HG02610 (cell line): ENCODE measurements around the gene KLK6.

ENCODE experiments used
- ATAC-seq: cut with Tn5 transposase; IDR thresholded peaks from one replicate; pipeline ENCODE4 v1.9.1; 2021; ENCODE audit warnings: mild to moderate bottlenecking, moderate library complexity; ENCODE audit not compliant: unreplicated experiment

The KLK6 gene

GRCh38 chr19:50969413-50969760 lies at the start of gene KLK6:
KLK6 (minus strand) TSS chr19:50969591; CDS start chr19:50968104, 1,487 bp downstream.
- ATAC-seq, result no peak

DNA sequence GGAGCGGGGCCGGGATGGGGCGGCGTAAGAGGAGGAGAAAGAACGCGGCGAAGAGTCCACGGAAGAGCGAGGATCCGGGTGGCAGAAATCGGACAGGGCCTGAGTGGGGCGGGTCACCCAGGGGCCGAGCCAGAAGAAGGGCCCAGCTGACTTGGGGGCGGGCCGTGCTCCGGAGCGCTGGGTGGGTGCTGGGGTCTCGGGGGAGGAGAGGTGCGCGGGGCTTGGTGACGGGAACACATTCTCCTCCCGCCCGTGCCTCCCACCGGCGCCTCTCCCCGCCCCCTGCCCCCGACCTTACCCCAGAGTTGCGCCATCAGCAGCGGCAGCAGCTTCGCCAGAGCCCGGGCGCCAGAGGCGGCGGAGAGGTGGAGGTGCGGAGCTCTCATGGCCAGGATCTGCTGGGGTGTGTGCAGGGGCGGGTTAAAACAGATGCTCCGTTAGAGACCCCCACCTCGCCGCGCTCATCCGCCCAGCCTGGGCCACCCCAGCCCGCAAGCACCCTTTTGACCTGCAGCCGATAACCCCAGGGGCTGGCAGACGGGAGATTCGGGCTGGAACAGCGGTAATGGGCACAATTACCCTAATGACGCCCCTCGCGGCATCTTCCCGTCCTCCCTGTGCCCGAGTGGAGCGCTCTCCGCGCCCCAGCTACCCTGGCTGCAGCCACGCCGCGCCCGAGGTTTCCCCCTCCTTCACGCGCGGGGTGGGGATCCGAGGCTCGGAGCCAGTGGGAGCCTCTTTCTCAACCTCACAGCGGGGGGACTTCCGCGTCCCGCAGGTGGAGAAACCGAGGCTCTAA lies 49.6 kb upstream of the KLK6 start:
- no peak for ATAC-seq

DNA sequence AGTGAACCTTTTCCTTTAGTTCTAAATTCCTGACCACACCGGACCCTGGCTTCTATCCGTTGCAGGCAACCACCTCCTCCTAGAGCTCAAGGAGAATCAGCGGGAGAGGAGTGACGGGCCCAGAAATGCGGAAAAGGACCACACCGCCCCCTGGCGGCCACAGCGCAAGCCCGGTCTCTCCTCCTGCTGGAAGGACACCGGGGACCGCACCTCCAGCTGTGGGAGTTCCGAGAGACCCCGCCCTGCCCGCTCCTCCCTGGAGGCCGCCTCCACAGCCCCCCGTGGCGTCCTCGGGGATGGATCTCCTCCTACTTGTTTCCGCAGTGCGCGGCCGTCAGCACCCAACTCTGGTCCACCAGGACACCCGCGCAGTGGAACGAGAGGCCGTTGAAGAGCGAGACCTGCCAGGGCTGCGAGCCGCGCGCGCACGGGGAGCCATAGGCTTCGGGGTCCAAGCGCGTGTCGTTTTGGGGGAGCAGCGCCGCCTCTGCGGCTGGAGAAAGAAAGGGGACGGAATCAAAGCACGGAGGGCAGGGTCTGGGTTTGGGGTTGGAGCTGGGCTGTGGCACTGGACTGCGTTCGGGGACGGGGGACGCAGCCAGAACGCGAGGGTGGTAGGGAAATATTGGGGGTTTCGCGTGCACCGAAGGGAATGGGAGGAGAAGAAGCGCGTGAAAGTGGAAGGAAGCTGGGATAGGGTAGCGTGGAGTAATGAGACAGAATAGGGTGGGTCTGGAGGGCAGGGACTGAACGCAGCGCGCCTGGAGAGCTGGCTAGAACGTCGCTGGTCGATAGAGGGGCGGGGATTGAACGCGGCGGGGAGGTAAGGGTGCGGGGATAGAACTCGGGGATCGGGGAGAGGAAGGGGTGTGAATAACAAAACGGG lies 47.6 kb upstream of the KLK6 start:
- ATAC-seq, result no peak

DNA sequence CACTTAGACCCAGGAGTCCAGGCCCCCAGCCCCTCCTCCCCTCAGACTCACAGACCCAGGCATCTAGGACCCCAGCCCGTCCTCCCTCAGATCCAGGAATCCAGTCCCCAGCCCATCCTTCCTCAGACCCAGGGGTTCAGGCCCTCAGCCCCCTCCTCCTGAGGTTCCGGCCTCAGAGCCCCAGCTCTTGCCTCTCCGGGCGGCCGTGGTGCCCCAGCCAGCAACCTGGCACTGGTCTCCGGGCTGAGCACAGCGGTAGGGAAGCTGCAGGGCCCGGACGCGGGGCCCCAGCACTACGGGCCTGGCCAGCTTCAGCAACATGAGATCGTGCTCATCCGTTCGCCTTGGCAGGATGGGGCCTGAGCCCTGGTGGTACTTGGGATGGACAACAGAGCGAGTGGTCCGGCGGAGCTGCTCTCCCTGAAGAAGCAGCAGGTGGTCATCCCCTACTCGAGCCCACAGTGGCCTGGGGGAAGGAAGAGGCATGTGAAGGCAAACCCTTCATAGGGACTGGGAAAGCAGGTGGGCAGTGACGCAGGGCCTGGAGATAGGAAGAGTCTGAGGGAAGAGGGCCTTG lies 46.4 kb upstream of the KLK6 start:
- ATAC-seq, result no peak

DNA sequence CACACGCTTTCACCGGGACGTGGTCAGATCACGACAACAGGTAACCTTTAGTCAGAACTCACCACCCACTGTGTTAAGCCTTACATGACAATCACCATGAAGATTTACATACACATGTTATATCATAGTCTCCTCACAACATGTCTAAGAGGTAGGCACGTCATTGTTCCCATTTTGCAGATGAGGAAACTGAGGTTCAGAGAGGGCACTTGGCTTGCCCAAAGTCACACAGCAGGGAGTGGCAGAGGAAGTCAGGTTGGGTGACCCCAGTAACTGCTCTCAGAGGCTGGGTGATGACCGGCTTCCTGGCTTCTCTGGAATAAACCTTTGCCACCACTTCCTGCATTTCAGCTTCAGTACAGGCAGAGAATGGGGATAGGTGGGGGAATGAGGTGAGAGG lies 44.9 kb upstream of the KLK6 start:
- ATAC-seq, result no peak

DNA sequence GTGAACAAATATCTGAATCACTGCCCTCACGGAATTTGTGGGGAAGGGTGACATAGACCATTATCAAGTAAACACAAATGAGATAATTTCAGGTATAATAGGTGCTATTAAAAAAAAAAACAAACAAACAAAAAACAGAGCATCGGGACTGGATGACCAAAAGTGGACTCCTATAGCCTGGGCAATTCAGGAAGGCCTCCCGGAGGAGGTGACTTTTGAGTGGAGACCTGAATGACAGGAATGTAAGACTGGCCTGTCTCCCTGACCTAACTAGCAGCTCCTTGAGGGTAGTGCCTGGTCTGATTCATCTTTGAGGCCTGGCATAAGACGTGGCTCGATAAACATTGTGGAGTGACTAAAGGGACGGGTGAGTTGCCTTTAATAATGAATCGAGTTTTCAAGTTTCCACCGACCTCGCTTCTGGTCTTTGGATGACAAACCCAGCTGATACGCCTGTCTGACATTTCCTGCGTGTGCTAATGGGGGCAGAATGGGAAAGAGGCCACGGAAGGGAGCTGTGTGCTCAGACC lies 43.3 kb upstream of the KLK6 start:
- no peak for ATAC-seq

GRCh38 chr19:51010066-51010795 lies 40.8 kb upstream of the KLK6 start:
- ATAC-seq, result no peak

- ATAC-seq, result no peak
Measured at GRCh38 chr19:51009061-51009891, 39.9 kb upstream of the KLK6 start.

DNA sequence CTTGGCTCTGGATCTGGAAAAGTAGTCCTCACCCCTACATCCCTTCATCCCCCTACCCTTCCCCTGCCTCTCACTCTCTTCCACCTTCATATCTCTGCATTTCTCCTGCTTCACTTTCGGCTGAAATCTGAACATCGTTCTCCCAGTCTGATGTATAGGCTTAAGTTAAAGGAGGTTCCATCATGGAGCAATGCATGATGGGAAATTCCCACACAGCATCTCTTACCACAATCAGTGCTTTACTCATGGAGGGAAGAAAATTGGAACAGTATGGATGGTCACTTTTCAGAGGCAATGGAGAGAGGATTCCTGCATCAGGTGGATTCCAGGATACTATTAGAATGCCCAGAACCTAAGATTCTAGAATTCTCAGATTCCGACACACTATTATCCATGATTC lies 38.1 kb upstream of the KLK6 start:
- ATAC-seq, result no peak

DNA sequence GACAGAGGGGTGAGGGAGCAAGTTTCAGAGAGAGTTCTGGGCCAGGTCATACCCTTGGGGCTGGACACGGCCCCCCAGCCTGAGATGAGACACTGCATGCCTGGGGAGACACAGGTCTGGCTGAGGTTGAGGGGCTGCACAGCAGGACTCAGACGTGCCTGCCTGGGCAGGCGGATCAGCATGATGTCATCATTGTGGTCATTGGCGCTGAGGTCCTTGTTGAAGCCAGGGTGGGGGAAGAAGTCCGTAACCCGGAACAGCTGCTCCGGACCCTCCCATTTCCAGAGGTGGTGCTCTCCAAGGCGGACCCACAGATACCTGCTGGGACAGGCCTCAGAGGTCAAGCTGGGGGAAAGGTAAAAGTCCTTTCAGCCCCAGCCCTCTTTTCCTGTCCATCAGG lies 37.0 kb upstream of the KLK6 start:
- ATAC-seq, result no peak

DNA sequence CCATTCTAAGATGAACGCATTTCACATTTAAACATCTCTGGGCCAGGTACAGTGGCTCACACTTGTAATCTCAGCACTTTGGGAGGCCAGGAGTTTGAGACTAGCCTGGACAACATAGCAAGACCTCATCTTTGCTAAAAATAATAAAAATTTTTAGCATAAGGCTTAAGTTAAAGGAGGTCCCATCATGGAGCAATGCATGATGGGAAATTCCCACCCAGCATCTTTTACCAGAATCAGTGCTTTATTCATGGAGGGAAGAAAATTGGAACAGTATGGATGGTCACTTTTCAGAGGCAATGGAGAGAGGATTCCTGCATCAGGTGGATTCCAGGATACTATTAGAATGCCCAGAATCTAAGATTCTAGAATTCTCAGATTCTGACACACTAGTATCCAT lies 35.9 kb upstream of the KLK6 start:
- ATAC-seq, result no peak

DNA sequence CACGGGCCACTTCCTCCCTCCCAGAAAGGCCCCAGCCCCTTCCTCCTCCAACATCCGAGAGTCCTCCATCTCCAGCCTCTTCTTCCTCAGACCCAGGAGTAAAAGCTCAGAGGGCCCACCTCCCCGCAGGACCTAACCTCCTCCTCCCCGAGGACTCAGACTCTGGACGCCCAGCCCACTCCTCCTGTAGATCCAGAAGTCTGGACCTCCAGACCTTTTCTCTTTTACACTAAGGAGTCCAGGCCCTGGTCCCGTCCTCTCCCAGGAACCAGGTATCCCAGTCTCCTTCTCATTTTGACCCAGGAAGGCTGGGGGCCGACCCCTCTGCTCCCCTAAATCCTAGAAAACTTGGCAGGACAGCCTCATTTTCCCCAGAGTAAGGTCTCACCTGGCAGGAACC lies 33.9 kb upstream of the KLK6 start:
- no peak for ATAC-seq

DNA sequence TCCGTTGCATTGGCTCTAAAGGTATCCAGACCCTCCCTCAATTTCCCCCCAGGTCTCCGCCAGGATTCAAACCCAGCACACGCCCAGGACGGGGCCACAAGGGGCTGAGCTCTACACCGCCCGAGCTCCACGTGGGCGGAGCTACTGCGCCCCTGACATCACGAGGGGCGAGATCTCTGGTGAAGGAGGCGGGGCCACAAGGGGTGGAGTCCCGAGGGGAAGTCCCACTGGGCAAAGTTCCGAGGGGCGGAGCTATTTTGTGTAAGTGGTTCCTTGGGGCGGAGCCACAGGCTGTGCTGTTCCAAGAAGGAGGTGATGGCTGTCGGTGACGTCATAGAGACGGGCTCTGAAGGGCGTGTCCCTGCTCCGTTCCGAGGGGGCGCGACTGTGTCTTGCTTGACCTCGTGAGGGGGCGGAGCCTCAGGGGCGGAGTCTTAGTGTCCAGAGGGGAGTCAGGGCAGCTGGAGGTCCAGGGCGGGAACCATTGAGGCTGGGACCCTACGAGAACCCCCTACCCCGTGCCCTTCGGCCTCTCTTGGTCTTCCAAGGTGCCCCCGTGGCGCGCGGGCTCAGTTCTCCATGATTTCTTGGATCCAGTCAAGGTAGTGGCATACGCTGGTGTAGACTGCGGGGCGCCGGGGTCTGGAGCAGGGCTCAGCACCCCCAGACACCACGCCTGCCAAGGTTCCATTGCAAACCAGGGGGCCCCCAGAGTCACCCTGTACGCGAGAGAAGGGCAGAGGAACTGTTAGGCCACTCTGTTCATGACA lies 33.3 kb upstream of the KLK6 start:
- ATAC-seq, result no peak

DNA sequence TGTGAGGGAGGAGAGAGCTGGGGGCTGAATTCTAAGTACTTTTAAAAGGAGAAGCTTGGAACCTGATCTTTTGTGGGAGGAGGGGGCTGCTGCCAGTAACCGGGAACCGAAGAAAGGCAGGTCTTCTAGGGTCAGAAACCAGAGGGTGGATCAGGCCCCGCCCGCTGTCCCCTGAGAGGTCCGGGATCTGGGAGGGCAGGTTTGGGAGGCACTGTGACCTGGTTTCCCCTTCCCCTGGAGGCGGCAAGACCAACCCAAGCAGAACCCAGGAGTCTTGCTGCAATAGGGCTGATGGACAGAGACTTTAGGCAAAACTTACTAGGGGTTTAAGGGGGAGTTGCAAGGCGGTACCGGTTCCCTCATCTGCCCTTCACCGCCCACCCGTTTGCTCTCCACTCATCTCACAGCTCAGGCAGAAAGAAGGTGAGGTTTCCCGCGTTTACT lies 32.7 kb upstream of the KLK6 start:
- ATAC-seq, result no peak

- ATAC-seq, result no peak
Measured at GRCh38 chr19:51001515-51001914, 32.1 kb upstream of the KLK6 start, which contains the start of gene KLK8. KLK8 (minus strand) TSS chr19:51001604; CDS start chr19:51001167, 437 bp downstream.

DNA sequence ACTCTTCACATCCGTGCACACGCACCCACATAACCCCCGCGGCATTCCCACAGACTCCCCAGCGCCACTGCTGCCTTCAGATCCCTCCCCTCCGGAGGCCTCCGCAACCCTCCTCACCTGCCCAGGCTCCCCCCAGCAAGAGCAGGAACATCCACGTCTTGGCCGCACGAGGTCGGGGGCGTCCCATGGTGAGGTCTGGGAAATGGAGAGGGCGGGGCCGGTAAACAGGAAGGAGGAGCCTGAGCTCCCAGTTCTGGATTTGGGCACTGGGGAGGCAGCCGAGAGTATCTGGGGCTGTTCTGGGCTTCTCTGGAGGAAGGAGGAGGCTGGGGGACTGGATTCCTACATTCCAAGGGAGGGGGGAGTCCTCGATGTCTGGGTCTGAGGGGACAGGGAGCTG lies 31.6 kb upstream of the KLK6 start:
- ATAC-seq, result no peak

- no peak for ATAC-seq
Measured at GRCh38 chr19:51000426-51000825, 31.0 kb upstream of the KLK6 start.

DNA sequence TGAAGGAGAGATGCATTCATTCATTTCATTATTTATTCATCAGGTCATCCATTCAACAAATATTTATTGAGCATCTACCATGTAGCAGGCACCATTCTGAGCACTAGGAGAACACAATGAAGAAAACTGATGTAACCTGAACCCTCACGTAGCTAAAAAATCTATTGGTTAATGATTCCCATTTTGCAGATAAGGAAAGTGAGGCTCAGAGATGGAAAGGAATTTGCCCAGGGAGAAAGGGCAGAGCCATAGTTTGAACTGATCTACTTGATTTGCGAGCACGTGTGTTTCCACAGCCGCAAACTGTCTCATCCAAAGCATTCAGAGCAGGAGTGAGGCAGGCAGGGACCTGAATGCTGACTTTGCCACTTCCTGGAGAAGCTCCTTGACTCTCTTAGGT lies 29.3 kb upstream of the KLK6 start:
- ATAC-seq, result no peak

- ATAC-seq, result no peak
Measured at GRCh38 chr19:50998061-50998460, 28.7 kb upstream of the KLK6 start.
